SIG-M5 treated with dmso at 0.1 percent for 504 hours (cell line): ENCODE results near the gene HNMT.
"Not testable (repeated sequence)": the region's sequence is repeated elsewhere in the genome, so short reads cannot be mapped to it uniquely, and the experiment has no call there.

Source experiments
- DNase-seq: peaks from one replicate; lab custom pipeline; 2025; ENCODE audit not compliant: unreplicated experiment; lab: John Stamatoyannopoulos, UW

Gene HNMT

GRCh38 chr2:137945229-137945628 lies 19.0 kb upstream of the HNMT start:
- DNase-seq, result no peak

- no peak for DNase-seq
Measured at GRCh38 chr2:137946227-137946626, 18.0 kb upstream of the HNMT start.

DNA sequence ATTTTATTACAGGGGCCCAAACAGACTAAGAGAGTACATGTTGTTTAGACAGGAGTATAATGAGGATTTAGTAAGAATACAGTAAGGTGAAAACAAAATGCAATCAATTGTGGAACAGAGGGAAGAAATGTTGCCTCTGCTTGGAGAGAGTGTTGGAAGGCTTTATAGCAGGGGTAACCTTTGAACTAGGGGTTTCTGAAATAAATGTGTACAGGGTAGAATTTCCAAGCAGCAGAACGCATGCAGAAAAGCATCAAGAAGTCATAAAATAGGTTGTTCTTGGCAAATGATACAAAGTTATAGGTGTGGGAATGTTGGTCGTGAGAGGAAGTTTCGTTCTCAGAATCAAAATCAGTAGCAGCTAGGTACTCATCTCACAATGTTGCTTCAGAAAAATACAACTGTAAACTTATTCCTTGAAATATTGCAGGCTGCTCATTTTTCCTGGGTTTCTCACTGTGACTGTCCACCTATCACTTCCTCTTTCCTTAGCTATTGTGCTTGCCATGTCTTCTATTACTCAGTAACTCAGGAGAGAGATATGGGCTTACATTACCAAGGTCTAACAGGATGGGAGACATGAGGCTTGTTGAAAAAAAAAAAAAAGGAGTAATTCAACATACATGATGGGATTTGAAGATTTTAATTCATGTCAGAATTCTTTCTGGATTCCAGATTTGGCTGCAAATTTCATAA lies 17.1 kb upstream of the HNMT start:
- DNase-seq, result peak; percentile 41

GRCh38 chr2:137947728-137948336 lies 16.4 kb upstream of the HNMT start:
- DNase-seq, result peak; percentile 78

DNA sequence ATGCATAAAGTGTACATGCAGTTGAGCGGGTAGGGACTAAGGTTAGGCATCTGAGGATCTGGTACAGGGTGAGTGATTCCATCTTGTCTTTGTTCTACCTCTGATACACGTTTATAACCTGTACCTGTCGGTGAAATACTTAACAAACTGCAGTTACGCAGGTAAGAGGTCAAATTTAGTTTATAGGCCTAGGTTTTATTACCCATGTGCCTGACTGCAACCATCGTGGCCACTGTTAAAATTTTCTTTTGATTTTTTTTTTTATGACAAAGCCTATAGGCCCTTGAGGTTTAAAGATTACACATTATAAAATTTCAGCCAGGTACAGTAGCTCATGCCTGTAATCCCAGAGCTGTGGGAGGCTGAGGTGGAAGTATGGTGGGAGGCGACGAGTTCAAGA lies 15.4 kb upstream of the HNMT start:
- no peak for DNase-seq

DNA sequence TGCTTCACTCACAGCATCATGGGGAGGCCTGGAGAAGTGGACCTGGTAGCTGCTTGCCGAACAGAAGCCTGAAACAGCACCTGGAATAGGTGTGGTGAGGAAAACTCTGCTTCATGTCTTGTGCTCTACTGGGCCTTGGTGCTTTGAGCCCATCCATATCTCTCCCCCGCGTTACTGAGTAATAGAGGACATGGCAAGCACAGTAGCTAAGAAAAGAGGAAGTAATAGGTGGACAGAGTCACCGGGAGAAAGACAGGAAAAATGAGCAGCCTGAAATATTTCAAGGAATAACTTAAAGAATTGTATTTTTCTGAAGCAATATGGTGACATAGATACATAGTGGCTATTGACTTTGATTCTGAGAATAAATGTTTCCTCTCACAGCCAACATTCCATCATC lies 14.0 kb upstream of the HNMT start:
- no peak for DNase-seq

GRCh38 chr2:137951586-137951985 lies 12.7 kb upstream of the HNMT start:
- DNase-seq, result no peak

- no peak for DNase-seq
Measured at GRCh38 chr2:137952586-137953129, 11.6 kb upstream of the HNMT start.

DNA sequence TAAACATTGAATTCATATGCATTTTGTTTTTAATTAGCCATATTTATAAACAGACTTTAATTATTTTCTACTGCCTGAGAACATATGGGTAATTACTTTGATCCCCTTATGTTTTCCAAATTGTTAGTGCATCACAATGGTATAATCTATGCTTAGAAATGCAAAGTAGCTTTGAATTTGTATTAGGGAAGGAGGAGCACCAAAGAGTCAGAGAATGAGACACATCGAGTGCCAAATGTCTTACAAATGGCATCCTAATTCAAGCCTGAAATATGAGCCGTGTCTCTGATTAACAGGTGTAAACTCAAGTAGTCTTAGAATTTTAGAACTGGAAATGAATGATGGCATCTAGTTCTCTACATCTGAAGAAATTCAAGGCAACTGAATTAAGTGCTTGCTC lies 8.7 kb upstream of the HNMT start:
- DNase-seq, result no peak

GRCh38 chr2:137957033-137957432 lies 7.2 kb upstream of the HNMT start:
- DNase-seq, result no peak

DNA sequence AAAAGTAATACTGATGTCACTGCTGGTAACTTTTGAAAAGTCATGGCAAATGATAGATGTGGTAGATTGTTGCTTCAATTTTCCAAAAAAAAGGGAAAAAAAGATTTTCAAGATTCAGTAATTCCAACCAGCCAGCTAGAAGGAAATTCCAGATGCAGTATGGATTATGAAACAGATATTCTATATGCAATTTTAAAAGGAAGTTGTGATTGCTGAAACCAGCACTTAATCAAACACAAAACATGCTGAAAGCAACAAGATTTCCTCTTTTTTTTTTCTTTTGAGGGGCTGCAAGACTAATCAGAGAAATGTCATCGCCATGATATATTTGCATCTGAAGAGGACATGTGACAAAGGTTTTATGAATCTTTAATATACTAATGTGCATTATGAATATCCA lies 5.1 kb upstream of the HNMT start:
- DNase-seq, result peak; percentile 8

- peak; percentile 44 for DNase-seq
Measured at GRCh38 chr2:137960223-137960622, 4.0 kb upstream of the HNMT start.

DNA sequence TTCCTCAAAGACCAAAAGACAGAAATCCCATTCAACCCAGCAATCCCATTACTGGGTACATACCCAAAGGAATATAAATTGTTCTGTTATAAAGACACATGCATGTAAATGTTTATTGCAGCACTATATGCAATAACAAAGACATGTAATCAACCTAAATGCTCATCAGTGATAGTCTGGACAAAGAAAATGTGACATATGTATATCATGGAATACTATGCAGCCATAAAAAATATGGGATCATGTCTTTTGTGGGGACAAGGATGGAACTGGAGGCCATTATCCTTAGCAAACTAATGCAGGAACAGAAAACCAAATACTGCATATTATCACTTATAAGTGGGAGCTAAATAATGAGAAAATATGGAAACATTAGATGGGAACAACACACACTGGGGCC lies 2.7 kb upstream of the HNMT start:
- no peak for DNase-seq

DNA sequence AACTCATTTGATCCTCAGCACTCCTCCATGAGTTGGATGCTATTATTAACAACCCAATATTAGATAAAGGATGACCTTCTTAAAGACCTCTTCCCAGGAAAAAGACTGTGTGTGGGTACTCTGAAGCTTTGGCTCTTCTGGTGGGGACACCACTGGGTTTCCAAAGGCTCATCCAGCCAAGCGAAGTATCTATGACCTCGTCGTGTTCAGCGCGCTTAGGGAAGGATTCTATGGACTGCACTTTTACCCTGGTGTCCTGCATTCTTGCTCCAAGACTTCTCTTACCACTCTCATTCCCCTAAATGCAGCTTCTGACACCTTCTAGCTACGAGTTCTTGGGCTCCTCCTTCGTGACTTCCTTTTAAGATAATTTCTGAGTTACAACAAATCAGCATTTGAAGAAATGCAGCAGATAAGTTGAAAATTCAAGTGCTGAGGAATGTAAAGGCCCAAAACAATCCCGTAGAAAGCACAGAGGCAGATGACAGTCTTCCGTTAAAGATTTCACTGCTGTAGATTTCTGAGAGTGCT lies 673 bp upstream of the HNMT start:
- DNase-seq, result no peak

GRCh38 chr2:137964859-137965459 lies 686 bp downstream of the HNMT start:
- no peak for DNase-seq

DNA sequence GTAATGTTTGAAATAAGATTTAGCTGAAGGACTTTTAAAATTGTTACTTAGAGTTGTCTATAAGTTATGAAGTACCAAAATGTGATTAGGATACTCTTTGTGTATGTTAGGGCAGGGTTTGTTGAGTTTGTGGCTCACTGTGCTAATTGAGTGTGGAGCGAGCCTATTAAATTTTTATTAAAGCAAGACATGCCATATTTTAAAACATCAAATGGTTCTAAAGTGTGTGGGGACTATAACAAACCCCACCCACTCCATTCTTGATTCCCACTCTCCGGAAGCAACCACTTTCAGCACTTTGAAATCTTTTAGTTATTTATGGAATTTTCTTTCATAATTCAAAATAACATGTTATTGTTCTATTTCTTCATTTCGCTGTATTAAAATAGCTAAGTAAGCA lies 1.8 kb downstream of the HNMT start:
- no peak for DNase-seq

GRCh38 chr2:137967042-137967441 lies 2.8 kb downstream of the HNMT start:
- no peak for DNase-seq

DNA sequence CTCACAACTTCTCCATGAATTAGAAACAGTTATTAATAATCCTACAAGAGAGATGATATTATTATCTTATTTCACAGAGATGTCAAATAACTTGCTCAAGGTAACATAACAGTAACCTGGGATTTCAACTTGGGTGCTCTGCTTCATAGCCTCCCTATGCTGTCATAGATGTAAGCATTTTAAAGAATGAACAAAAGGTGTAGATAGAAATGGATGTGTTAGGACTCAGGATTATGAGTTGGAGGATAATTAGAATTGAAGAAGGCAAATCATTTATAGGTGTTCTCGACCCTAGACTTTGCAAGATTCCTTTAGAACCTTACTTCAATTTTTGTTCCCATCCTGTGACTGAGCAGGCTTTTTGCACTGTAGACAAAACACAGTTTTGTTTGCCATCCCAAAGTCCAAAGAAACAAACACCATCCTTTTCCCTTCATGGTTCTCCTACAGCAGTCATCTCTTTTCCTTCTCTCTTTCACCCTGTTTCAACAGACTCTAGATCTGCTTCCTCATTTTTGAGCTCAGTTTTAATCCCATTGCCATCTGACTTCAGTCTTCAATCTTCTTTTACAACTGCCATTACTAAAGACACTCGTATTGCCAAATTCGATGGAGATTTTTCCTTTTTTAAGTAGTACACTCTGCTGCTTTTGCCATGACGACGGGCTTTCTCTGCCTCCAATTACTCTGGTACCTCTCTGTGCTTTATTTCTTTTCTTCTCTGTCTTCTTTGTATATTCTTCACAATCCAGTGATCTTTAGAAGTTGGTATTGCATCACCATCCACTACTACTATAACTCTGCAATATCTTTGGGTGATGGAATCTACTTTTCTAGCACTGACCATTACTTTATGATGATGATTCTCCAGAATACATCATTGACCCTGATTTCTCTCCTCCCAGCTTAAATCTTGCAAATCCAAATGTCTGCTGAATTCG lies 4.5 kb downstream of the HNMT start:
- peak; percentile 87 for DNase-seq

DNA sequence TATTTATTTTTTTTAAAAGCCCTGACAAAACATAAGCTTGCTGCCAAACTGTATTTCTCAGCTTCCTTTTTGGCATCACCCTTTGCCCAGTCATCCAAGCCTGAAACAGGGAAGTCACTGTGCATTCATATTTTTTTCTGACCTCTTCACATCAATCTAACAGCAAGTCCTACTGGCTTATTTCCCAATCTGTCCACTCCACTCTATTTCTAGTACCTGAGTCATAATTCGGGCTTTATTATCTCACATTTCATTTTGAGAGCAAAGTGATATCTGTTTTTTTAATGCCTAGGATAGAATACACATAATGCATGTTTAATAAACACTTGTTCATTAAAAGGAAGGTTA lies 5.1 kb downstream of the HNMT start:
- peak; percentile 90 for DNase-seq

DNA sequence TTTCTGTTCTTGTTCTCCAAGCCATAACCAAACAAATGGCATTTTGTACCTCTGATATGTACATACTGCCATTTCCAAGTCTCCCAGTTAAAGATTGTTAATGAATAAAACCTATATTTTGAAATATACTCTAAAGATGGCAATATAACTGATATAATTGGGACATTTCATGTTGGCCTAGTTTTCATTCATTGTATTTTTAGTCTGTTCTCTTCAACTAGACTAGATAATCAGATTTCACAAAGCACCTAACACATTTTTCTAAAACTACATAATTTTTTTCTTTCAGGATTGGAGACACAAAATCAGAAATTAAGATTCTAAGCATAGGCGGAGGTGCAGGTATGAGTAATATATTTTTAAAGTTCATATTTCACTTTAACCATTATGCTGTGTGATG lies 5.6 kb downstream of the HNMT start:
- no peak for DNase-seq

- not testable (repeated sequence) for DNase-seq
Measured at GRCh38 chr2:137971259-137971658, 7.0 kb downstream of the HNMT start.
